Activated CD4-positive, alpha-beta T cell treated with anti-CD3 and anti-CD28 coated beads, Interleukin-2, amount 10 ng/mL, durations not matched to agents 24 days and 14 days (primary cell): ENCODE measurements around the gene DOK1. TPM values are rescaled to one million over a fixed set of nuclear protein-coding genes. Genes with fewer than 3 reads are reported as not detected.
A peak's percentile ranks its signal among the peaks of the same experiment; 100 is the strongest.

Experiments
- DNase-seq: peaks from one replicate; pipeline ENCODE4 v3.0.0; 2022
- H3K27ac Mint-ChIP-seq: one replicate; pipeline ENCODE4 v1.8.0; 2022; ENCODE audit warnings: mild to moderate bottlenecking, mixed read lengths
- H3K27me3 Mint-ChIP-seq: one replicate; pipeline ENCODE4 v1.8.0; 2022; ENCODE audit warnings: mixed read lengths
- H3K36me3 Mint-ChIP-seq: one replicate; pipeline ENCODE4 v1.8.0; 2022; ENCODE audit warnings: low read depth, mild to moderate bottlenecking, mixed read lengths
- H3K4me1 Mint-ChIP-seq: one replicate; pipeline ENCODE4 v1.8.0; 2021; ENCODE audit warnings: mixed read lengths
- H3K4me3 Mint-ChIP-seq: one replicate; pipeline ENCODE4 v1.8.0; 2022; ENCODE audit warnings: mild to moderate bottlenecking, moderate library complexity, mixed read lengths
- H3K9me3 Mint-ChIP-seq: one replicate; pipeline ENCODE4 v1.8.0; 2021; ENCODE audit warnings: mixed read lengths
- intact Hi-C: fragments of 100-400 bp; cut with micrococcal nuclease; formaldehyde crosslinking; loops from one replicate; pipeline ENCODE4 v1.15.1; 2023
- total RNA-seq: library from RNA; stranded (reverse); gene quantifications from 2 replicates; pipeline ENCODE4 v1.2.3, GENCODE V29; 2022

The DOK1 gene
- total RNA-seq, 1 donor from 2014 or later, result 34.2 TPM

DNA sequence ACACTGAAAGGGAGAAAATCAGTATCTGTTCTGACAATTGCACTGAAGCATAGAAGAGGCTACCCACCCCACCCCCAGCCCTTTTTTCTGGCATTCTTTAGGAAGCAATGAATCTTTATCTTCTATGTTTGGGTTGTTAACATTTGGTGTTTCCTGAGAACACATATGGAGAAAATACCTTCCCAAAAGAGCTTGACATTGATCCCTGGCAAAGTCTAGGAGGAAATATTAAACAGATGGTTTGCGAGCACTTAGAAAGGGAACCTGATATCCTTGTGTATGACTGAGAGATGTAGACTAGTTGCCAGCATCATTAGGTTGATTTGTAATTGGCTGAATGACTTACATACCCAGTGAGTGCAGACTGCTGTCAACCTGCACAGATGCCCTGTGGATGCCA, 42.9 kb downstream of the DOK1 start:
- H3K36me3 Mint-ChIP-seq, result no peaks in the 10 kb centered on the region
- DNase-seq, result no peak

DNA sequence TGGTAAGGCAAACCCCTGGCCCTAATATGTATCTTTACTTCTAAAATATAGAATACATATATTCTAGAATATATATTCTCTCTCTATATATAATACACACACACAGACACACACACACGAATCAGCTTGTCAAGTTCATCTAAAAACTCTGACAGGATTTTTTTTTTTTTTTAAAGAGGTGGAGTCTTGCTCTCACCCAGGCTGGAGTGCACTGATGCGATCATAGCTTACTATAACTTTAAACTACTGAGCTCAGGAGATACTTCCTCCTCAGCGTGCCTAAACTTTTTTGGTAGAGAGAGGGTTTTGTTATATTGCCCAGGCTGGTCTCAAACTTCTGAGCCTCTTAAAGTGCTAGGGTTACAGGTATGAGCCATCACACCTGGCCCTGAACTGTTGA, 45.2 kb downstream of the DOK1 start:
- no peak for DNase-seq
- Mint-ChIP-seq H3K4me1 (peaks cover 13% of the 10 kb centered on the region), H3K27me3 (peaks cover 46% of the 10 kb centered on the region), H3K9me3 (no peaks in the 10 kb centered on the region), H3K27ac (no peak overlapping the region), H3K4me3 (no peak overlapping the region), H3K36me3 (no peaks in the 10 kb centered on the region)
- intact Hi-C loops, result no loop called here

More for the DNA sequence above, 42.9 kb downstream of the DOK1 start:
- no peak overlapping the region for H3K27ac Mint-ChIP-seq
- peaks cover 41% of the 10 kb centered on the region for H3K27me3 Mint-ChIP-seq
- no peak overlapping the region for H3K4me3 Mint-ChIP-seq
- intact Hi-C loops, result no loop called here
- H3K9me3 Mint-ChIP-seq, result no peaks in the 10 kb centered on the region
- peaks cover 9% of the 10 kb centered on the region for H3K4me1 Mint-ChIP-seq

DNA sequence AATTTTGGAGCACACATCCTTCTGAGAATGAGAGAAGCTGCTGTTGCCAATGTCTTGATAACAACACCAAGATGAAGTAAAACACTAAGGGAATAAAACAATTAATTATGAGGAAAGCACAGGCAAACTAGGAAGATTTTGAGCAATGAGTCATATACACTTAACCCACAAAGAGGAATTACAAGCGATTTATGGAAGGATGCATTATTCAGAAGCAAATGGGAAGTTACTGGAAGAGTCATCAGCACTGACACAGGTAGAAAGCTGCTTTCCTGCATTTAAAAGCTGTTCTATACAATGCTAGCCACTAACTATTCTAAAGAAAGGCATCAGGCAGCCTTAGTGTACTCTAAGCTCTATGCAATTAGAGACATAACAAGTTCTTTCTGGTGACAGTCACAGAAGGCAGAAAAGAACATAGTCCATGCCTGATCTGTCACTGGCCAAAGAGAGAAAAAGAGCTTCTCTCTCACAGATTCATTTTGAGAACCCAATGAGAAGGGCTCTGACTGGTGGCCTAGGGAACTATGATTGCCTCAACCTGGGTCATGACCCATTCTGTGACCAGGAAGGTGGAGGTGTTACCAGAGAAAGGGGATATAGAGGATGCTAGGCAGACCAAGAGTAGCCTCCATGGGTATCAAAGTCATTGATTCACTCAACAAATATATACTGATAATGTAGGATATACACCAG, 48.2 kb downstream of the DOK1 start:
- Mint-ChIP-seq H3K4me1 (peaks cover 13% of the 10 kb centered on the region), H3K36me3 (no peaks in the 10 kb centered on the region), H3K9me3 (no peaks in the 10 kb centered on the region), H3K4me3 (no peak overlapping the region), H3K27me3 (peaks cover 38% of the 10 kb centered on the region), H3K27ac (no peak overlapping the region)
- peak; percentile 50 for DNase-seq
- intact Hi-C loops, result no loop called here

DNA sequence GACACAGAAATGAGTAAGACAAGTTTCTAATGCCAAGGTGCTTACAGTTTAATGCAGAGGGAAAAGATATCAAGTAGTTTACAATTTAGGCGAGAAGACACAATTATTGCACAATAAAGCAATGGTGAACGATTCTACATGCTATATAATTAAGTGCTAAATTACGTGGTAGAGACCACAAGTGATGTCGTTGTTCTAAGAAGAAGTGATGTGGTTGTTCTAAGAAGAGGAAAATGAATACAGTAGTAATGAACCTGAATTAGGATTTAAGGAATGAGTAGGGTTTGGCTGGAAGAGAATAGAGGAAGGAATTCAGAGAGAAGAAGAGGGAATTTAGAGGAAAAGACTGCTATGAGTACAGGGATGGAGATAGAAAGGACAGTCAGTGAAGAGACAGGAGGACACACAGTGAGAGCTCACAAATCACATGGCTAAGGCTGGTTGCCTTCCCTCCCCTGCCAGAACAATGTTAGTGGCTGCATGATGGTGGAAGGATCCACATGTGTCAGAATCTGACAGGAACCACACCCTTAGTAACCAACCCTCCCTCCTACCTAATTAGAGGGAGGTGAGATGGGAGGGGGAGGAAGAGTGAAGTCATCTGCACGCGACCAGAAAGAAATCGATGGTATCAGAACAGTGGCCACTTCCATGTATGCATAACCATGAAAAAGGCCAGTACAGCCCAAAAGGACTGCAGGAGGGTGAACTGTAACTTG, 48.9 kb downstream of the DOK1 start:
- H3K4me1 Mint-ChIP-seq, result peaks cover 13% of the 10 kb centered on the region
- DNase-seq, result peak; percentile 57

DNA sequence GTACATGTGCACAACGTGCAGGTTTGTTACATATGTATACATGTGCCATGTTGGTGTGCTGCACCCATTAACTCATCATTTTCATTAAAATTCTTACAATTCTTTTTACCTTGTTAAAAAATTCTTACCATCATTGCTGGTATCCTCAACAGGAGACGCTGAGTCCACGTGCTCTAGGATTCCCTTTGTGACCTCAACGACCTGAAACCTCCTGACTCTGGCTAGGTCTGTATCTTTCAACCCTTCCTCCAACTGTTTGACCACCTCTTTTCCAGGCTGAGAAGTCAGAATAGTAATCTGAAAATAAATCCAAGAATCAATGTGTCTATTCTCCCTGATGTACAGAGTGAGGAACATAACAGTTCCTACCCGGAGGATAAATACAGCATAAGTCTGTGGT, 52.4 kb downstream of the DOK1 start:
- H3K4me3 Mint-ChIP-seq, result no peak overlapping the region
- intact Hi-C loops, result no loop called here
- H3K9me3 Mint-ChIP-seq, result peaks cover 15% of the 10 kb centered on the region
- H3K36me3 Mint-ChIP-seq, result no peaks in the 10 kb centered on the region
- H3K4me1 Mint-ChIP-seq, result peaks cover 13% of the 10 kb centered on the region
- peak; percentile 23 for DNase-seq
- H3K27ac Mint-ChIP-seq, result no peak overlapping the region
- H3K27me3 Mint-ChIP-seq, result peaks cover 64% of the 10 kb centered on the region

More for the DNA sequence above, 48.9 kb downstream of the DOK1 start:
- no peak overlapping the region for H3K27ac Mint-ChIP-seq
- peaks cover 44% of the 10 kb centered on the region for H3K27me3 Mint-ChIP-seq
- H3K36me3 Mint-ChIP-seq, result no peaks in the 10 kb centered on the region
- H3K9me3 Mint-ChIP-seq, result no peaks in the 10 kb centered on the region
- intact Hi-C loops, result no loop called here
- no peak overlapping the region for H3K4me3 Mint-ChIP-seq

Other genes with a start within 250 kb of the DOK1 start
- gene SLC4A5, start 211.3 kb upstream of the DOK1 start, total RNA-seq, result 0.93 and 1.4 TPM in 2 replicates
- 87.1 and 87.2 TPM in 2 replicates for gene DCTN1, start 174.4 kb upstream of the DOK1 start, total RNA-seq
- 1.7 and 2.0 TPM in 2 replicates for gene C2orf81, start 133.1 kb upstream of the DOK1 start, total RNA-seq
- gene WDR54, start 133.0 kb upstream of the DOK1 start, total RNA-seq, result 72.1 and 78.2 TPM in 2 replicates
- gene RTKN, start 112.8 kb upstream of the DOK1 start, total RNA-seq, result 1.1 and 2.2 TPM in 2 replicates
- 51.8 and 54.5 TPM in 2 replicates for gene INO80B, start 99.6 kb upstream of the DOK1 start, total RNA-seq
- 28.8 and 29.0 TPM in 2 replicates for gene WBP1, start 96.3 kb upstream of the DOK1 start, total RNA-seq
- gene MOGS, start 89.3 kb upstream of the DOK1 start, total RNA-seq, result 84.2 and 85.7 TPM in 2 replicates
- 89.0 and 115 TPM in 2 replicates for gene MRPL53, start 82.0 kb upstream of the DOK1 start, total RNA-seq
- 26.5 and 26.9 TPM in 2 replicates for gene CCDC142, start 71.7 kb upstream of the DOK1 start, total RNA-seq
- gene TTC31, start 71.6 kb upstream of the DOK1 start, total RNA-seq, result 27.1 and 31.5 TPM in 2 replicates
- gene LBX2, start 55.1 kb upstream of the DOK1 start, total RNA-seq, result 0.36 and 0.40 TPM in 2 replicates
- gene PCGF1, start 47.0 kb upstream of the DOK1 start, total RNA-seq, result 43.3 and 45.8 TPM in 2 replicates
- gene TLX2, start 40.3 kb upstream of the DOK1 start, total RNA-seq, result 0.54 and 0.70 TPM in 2 replicates
- 0.59 and 0.68 TPM in 2 replicates for gene DQX1, start 28.5 kb upstream of the DOK1 start, total RNA-seq
- 170 and 173 TPM in 2 replicates for gene AUP1, start 25.0 kb upstream of the DOK1 start, total RNA-seq
- 49.6 and 56.4 TPM in 2 replicates for gene HTRA2, start 24.8 kb upstream of the DOK1 start, total RNA-seq
- 1.5 and 1.7 TPM in 2 replicates for gene LOXL3, start 778 bp upstream of the DOK1 start, total RNA-seq
- gene M1AP, start 93.6 kb downstream of the DOK1 start, total RNA-seq, result not detected in 2 replicates
- gene SEMA4F, start 99.5 kb downstream of the DOK1 start, total RNA-seq, result 3.5 and 4.8 TPM in 2 replicates